ENCODE results near the gene SLC2A13. TPM values are rescaled to one million over a fixed set of nuclear protein-coding genes. Genes with fewer than 3 reads are reported as not detected.

The SLC2A13 gene
- total RNA-seq, 2 experiments from 2014 or later: 2.2 to 2.5 TPM

DNA sequence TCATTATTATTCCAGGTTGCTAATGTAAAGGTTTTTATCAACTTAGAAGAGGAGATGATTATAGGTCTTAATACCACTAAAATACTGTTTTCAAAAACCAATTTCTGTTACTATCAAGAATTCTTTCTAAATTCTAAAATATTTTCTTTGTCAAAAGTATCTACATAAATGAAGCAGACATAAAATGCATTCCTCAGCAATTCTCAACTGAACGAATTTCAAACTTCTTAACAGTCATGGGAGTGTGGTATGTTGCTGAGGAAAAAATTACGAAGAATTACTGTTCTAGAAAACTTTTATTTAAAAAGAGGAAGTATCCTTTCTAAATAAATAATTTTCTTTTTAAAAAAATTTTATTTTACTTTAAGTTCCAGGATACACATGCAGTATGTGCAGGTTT lies 146.4 kb downstream of the SLC2A13 start:
- no peak overlapping the region for H3K4me3 Mint-ChIP-seq
- no peaks in the 10 kb centered on the region for H3K4me1 Mint-ChIP-seq
- DNase-seq: no peak
- H3K27me3 Mint-ChIP-seq: no peaks in the 10 kb centered on the region
- no peak overlapping the region for H3K27ac Mint-ChIP-seq
- no peaks in the 10 kb centered on the region for H3K9me3 Mint-ChIP-seq
- ChIA-PET CTCF (interaction anchor here (1.0 kb wide), 1 partner anchor 17 kb away, joined by 3 read pairs; no protein-coding TSS in a partner anchor), POLR2A (no interaction called here)
- H3K36me3 Mint-ChIP-seq (ENCODE audit: low read depth): no peaks in the 10 kb centered on the region

DNA sequence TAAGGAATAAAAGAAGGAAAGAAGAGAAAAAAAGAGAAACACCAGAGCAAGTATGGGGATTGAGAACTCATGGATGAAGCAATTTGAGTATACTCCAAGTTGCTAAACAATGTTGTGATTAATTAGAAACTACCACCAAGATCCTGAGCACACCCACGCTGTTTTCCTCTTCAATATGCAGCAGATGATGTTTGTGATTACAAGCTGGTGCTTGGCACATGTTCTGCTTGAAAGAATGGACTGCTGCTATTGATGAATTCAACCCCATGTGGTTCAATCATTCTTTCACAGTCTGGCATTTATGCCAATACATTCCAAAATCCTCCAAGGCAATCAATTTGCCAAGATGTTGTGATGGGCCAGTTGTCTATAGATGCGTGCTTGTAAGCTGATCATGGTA lies 146.8 kb downstream of the SLC2A13 start:
- DNase-seq: no peak
- ChIA-PET CTCF (no interaction called here), POLR2A (no interaction called here)
- no peak overlapping the region for H3K27ac Mint-ChIP-seq
- no peaks in the 10 kb centered on the region for H3K9me3 Mint-ChIP-seq
- no peaks in the 10 kb centered on the region for H3K27me3 Mint-ChIP-seq
- no peak overlapping the region for H3K4me3 Mint-ChIP-seq
- no peaks in the 10 kb centered on the region for H3K4me1 Mint-ChIP-seq
- no peaks in the 10 kb centered on the region for H3K36me3 Mint-ChIP-seq (ENCODE audit: low read depth)

DNA sequence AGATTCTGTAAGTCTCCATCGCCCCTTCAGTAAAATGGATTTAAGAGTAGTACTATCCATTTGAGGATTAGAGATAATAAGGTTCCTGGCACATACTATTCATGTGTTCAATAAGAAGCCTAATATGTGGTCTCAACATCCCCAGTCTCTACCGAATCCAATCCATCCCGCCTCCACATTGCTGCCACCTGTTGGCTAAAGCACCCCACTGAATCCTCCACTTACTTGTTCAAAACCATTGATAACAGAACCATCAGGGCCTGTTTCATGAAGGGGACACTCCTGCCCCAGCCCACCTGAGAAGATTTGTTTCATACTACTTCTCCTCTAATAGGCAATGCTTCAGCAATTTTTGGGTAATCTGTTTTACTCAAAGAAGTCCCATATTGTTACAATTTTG lies 147.5 kb downstream of the SLC2A13 start:
- ChIA-PET CTCF (no interaction called here), POLR2A (no interaction called here)
- Mint-ChIP-seq H3K9me3 (no peaks in the 10 kb centered on the region), H3K4me3 (no peak overlapping the region), H3K27me3 (no peaks in the 10 kb centered on the region), H3K36me3 (ENCODE audit: low read depth) (no peaks in the 10 kb centered on the region), H3K4me1 (no peaks in the 10 kb centered on the region), H3K27ac (no peak overlapping the region)
- no peak for DNase-seq

DNA sequence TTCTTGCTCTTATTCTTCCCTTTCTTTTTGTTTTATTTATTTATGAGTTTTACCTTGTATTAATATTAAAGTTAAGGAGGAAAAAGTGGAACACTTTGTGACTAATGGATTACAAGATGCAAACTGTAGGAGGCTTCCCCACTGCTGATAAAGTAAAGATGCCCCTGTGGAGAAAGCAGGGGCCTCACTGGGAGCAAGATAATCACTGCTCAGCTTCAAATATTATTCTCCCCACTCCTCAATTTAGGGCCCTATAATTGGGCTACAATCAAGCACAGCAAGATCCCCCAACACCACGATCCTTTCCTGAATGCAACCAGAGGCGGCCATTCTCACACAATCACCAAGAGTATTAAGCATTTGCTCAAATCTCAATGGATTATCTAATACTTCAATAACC lies 149.2 kb downstream of the SLC2A13 start:
- ChIA-PET POLR2A (no interaction called here), CTCF (no interaction called here)
- Mint-ChIP-seq H3K27ac (no peak overlapping the region), H3K9me3 (no peaks in the 10 kb centered on the region), H3K27me3 (no peaks in the 10 kb centered on the region), H3K4me1 (no peaks in the 10 kb centered on the region), H3K4me3 (no peak overlapping the region), H3K36me3 (ENCODE audit: low read depth) (no peaks in the 10 kb centered on the region)
- DNase-seq: no peak

DNA sequence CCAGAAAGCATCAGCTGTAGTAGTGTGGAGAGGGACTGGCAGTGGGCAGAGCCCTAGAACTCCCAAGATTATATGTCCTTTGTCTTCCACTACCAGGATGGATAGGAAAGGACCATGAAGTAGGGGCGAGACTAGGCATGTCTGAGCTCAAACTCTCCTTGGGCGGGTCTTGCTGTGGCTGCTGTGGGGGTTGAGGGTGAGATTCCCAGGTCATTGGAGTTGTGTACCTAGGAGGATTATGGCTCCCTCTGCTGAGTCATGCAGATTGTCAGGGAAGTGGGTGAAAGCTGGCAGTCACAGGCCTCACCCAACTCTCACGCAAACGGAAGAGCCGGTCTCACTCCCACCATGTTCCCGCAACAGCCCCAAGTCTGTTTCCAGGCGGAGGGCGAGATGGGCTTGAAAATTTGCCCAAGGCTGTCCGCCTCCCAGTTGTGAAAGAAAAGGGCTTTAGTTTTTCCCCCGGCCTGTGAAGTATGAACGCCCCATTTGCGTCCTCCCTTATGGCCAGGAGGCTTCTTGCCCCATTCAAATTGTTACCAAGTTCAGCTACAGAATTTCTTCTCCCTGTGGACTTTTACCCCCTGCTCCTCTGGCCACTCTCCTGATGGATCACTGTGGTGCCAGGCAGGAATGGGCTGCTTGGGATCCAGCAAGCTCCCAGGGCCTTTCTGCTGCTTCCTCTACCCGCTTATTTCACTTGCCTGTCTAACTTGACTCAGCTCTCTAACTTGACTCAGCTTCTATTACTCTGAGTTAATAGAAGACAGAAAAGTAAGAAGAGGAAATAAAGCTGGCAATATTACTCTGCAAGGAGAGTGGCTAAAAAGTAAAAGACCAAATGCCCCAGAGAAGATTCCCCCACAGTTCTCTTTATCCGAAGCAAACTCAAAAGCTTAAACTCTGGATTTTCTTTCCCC lies 159.3 kb downstream of the SLC2A13 start:
- H3K4me3 Mint-ChIP-seq: no peak overlapping the region
- H3K36me3 Mint-ChIP-seq (ENCODE audit: low read depth): no peaks in the 10 kb centered on the region
- no peaks in the 10 kb centered on the region for H3K4me1 Mint-ChIP-seq
- DNase-seq: no peak
- ChIA-PET CTCF (no interaction called here), POLR2A (no interaction called here)
- no peaks in the 10 kb centered on the region for H3K27me3 Mint-ChIP-seq
- H3K27ac Mint-ChIP-seq: no peak overlapping the region
- peaks cover 5% of the 10 kb centered on the region for H3K9me3 Mint-ChIP-seq

DNA sequence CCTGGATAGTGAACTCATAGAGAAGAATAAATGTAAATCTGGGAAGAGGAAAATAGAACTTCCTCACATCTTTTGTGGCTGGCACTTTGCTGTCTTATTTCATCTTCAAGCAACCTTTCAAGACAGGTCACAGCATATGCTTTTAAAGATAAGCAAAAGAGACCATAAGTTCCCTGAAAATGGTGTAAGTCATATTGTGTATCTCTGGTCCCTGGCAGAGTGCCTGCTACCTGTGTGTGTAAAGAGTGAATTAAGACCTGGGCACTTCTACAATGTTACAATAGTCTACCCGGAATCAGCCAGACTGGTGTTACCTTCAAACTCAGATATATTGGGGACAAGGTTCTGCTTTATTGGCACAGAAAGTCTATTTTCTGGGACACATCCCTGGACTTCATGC lies 168.8 kb downstream of the SLC2A13 start:
- DNase-seq: no peak
- POLR2A ChIA-PET: no interaction called here
- H3K27ac Mint-ChIP-seq: no peak overlapping the region
- CTCF ChIA-PET: no interaction called here
- no peak overlapping the region for H3K4me3 Mint-ChIP-seq
- H3K27me3 Mint-ChIP-seq: no peaks in the 10 kb centered on the region
- H3K9me3 Mint-ChIP-seq: peaks cover 14% of the 10 kb centered on the region
- no peaks in the 10 kb centered on the region for H3K4me1 Mint-ChIP-seq
- no peaks in the 10 kb centered on the region for H3K36me3 Mint-ChIP-seq (ENCODE audit: low read depth)

DNA sequence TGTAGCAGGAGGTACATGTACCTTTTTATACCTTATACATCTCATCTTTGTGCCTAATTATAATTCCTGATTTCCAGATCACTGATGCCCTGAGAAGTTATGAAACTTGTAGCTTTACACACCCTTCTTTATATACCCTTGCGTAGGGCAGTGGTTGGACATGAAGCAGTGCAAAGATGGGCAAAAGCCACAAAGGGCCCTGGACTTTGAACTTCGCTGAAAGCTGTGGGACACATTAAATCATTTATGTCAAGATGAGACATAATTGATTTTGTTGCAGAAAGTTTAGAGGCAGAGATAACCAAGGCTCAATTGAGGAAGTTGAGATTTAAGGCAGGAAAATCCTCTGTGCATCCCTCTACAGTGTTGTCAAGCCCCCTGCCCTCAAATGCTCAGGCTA lies 170.0 kb downstream of the SLC2A13 start:
- no peaks in the 10 kb centered on the region for H3K4me1 Mint-ChIP-seq
- ChIA-PET POLR2A (no interaction called here), CTCF (interaction anchor here (0.6 to 0.9 kb wide), 2 partner anchors 9 to 86 kb away, joined by 3 read pairs; no protein-coding TSS in a partner anchor)
- DNase-seq: no peak
- H3K36me3 Mint-ChIP-seq (ENCODE audit: low read depth): no peaks in the 10 kb centered on the region
- no peak overlapping the region for H3K27ac Mint-ChIP-seq
- no peaks in the 10 kb centered on the region for H3K27me3 Mint-ChIP-seq
- H3K9me3 Mint-ChIP-seq: peaks cover 3% of the 10 kb centered on the region
- no peak overlapping the region for H3K4me3 Mint-ChIP-seq

DNA sequence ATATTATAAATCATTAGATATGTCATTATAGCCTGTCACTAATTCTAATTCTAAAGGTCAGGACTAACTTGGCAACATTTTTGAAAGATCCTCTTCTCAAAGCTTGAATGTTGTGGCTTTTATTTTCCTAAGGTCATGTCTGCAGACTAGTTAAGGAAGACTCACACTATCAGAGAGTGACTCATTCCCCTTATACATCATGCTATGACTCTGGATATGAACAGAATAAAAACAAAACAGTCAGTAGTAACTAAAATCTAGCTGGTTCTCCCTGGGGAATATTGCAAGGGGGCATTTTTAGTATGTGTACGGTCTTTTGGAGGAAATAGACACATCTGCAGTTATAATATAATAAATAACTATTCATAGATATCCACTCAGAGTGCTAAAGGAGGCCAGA lies 170.6 kb downstream of the SLC2A13 start:
- DNase-seq: no peak
- no peak overlapping the region for H3K27ac Mint-ChIP-seq
- CTCF ChIA-PET: interaction anchor here (0.6 kb wide), 1 partner anchor 566 kb away, joined by 4 read pairs; no protein-coding TSS in a partner anchor
- no peaks in the 10 kb centered on the region for H3K9me3 Mint-ChIP-seq
- no peaks in the 10 kb centered on the region for H3K4me1 Mint-ChIP-seq
- no peak overlapping the region for H3K4me3 Mint-ChIP-seq
- POLR2A ChIA-PET: no interaction called here
- H3K27me3 Mint-ChIP-seq: no peaks in the 10 kb centered on the region
- no peaks in the 10 kb centered on the region for H3K36me3 Mint-ChIP-seq (ENCODE audit: low read depth)

DNA sequence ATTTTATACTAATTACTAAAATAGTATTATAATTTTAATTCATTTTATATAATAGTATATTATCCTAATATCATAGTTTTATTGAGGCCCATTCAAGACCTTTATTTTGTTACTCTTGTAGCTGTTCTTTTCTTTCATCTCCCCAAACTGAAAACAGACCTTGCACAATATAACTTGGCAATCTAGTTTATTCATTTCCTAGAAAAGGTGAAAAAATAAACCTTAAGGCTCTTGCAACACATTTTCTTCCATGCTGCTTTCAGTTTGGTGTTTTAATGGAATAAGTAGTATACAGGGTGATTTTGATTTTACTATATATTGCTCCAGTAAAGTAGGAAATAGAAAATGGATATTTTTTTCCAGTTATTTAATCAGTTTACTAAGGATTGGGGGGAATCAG lies 174.0 kb downstream of the SLC2A13 start:
- Mint-ChIP-seq H3K4me3 (no peak overlapping the region), H3K36me3 (ENCODE audit: low read depth) (no peaks in the 10 kb centered on the region), H3K27me3 (no peaks in the 10 kb centered on the region), H3K4me1 (peaks cover 2% of the 10 kb centered on the region), H3K9me3 (no peaks in the 10 kb centered on the region), H3K27ac (no peak overlapping the region)
- ChIA-PET POLR2A (no interaction called here), CTCF (interaction anchor here (1.2 kb wide), 1 partner anchor 176 kb away, joined by 3 read pairs; no protein-coding TSS in a partner anchor)
- no peak for DNase-seq

DNA sequence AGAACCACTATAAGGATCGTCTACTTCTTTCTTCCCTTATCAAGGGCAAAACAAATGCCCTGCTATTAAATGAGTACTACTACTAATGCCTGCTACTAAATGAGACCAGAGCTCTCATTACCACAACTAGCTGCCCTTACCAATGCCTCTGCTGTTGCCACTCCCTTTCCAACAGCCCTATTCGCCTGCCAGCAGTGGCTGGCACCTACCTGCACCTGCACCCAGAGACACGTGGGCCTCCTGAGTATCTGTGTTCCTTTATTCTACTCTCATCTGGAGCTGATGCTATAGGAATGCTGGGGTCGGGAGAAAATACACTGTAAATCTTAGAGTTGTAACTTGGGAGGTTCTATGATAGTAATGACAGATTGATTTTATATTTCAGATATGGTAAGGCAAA lies 174.7 kb downstream of the SLC2A13 start:
- no peak overlapping the region for H3K27ac Mint-ChIP-seq
- no peaks in the 10 kb centered on the region for H3K9me3 Mint-ChIP-seq
- DNase-seq: no peak
- ChIA-PET POLR2A (no interaction called here), CTCF (no interaction called here)
- no peak overlapping the region for H3K4me3 Mint-ChIP-seq
- H3K27me3 Mint-ChIP-seq: no peaks in the 10 kb centered on the region
- H3K36me3 Mint-ChIP-seq (ENCODE audit: low read depth): no peaks in the 10 kb centered on the region
- peaks cover 2% of the 10 kb centered on the region for H3K4me1 Mint-ChIP-seq

DNA sequence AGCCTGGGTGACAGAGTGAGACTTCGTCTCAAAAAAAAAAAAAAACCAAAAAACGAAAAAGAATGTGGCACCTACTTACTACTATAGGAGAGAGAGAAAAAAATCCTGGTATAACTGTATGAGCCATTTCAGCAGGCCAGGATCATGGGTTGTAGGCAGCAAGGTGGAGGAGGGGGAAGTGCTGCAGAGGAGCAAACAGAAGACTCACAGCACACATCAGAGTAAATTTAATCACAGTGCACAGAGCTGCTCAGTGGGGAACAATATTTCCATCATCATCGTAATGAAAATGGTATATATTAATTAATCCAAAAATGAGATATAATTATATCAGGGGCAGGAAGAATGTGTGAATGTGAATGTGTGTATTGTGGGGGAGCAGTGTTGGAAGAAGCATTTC lies 175.8 kb downstream of the SLC2A13 start:
- no peaks in the 10 kb centered on the region for H3K27me3 Mint-ChIP-seq
- no peaks in the 10 kb centered on the region for H3K36me3 Mint-ChIP-seq (ENCODE audit: low read depth)
- POLR2A ChIA-PET: no interaction called here
- H3K4me3 Mint-ChIP-seq: no peak overlapping the region
- no peak for DNase-seq
- CTCF ChIA-PET: no interaction called here
- peaks cover 2% of the 10 kb centered on the region for H3K4me1 Mint-ChIP-seq
- H3K27ac Mint-ChIP-seq: no peak overlapping the region
- no peaks in the 10 kb centered on the region for H3K9me3 Mint-ChIP-seq

DNA sequence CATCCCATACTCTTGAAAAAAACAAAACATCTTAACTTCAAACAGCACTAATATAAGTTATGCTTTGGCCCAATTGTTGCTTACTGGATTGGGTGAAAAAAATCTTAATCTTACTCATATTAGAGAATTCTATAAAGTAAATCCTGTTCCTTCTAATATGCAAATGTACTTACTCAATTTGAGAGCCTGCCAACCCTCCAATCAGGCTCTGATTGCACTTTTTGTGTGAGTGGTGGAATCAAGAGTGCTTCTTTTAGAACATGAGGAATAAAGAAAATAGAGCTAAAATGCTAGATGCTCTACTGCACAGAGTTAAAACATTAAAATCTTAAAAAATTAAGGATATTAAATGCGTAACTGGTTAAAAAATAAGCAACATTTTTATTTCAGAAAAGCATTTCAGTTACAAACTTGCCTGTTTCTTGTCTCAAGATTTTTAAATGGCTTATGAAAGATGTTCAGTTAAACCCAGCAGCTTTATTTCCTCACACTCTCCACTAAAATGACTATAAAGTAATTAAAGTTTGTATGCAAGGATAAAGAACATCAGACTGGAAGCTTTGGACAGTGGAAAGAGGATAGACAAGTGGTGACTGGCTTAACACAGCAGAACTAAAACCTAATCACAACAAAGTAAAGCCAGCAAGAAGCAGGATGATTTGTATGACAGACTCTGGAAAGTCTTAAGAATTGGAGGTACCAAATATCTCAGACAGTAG lies 177.5 kb downstream of the SLC2A13 start:
- POLR2A ChIA-PET: no interaction called here
- Mint-ChIP-seq H3K4me3 (no peak overlapping the region), H3K27ac (no peak overlapping the region), H3K36me3 (ENCODE audit: low read depth) (no peaks in the 10 kb centered on the region), H3K27me3 (no peaks in the 10 kb centered on the region), H3K4me1 (peaks cover 2% of the 10 kb centered on the region), H3K9me3 (no peaks in the 10 kb centered on the region)
- DNase-seq: no peak
- CTCF ChIA-PET: no interaction called here

DNA sequence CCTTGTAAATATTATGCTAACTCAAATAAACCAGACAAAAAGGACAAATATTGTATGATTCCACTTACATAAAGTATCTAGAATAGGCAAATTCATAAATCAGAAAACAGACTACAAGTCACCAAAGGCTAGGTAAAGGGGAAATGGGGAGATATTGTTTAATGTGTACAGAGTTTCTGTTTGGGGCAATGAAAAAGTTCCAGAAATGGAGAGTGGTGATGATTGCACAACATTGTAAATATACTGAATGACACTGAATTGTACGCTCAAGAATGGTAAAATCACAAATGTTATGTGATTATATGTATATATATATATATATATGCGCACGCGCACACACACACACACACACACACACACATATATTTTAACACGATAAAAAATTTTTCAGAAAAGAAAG lies 182.5 kb downstream of the SLC2A13 start:
- DNase-seq: no peak
- Mint-ChIP-seq H3K4me3 (no peak overlapping the region), H3K4me1 (peaks cover 2% of the 10 kb centered on the region), H3K9me3 (no peaks in the 10 kb centered on the region), H3K27ac (no peak overlapping the region), H3K36me3 (ENCODE audit: low read depth) (no peaks in the 10 kb centered on the region), H3K27me3 (no peaks in the 10 kb centered on the region)
- ChIA-PET POLR2A (no interaction called here), CTCF (interaction anchor here (0.6 kb wide), 1 partner anchor 252 kb away, joined by 3 read pairs; no protein-coding TSS in a partner anchor)

All from activated CD4-positive, alpha-beta T cell treated with anti-CD3 and anti-CD28 coated beads, Interleukin-2, amount 10 ng/mL, durations not matched to agents 7 days and 5 days (primary cell).